GM21619 (cell line): ENCODE measurements around the gene ACVR1B.
"Not testable (repeated sequence)": the region's sequence is repeated elsewhere in the genome, so short reads cannot be mapped to it uniquely, and the experiment has no call there.

Experiments
- ATAC-seq: cut with Tn5 transposase; IDR thresholded peaks from one replicate; pipeline ENCODE4 v1.9.1; 2021; ENCODE audit not compliant: unreplicated experiment

The ACVR1B gene

DNA sequence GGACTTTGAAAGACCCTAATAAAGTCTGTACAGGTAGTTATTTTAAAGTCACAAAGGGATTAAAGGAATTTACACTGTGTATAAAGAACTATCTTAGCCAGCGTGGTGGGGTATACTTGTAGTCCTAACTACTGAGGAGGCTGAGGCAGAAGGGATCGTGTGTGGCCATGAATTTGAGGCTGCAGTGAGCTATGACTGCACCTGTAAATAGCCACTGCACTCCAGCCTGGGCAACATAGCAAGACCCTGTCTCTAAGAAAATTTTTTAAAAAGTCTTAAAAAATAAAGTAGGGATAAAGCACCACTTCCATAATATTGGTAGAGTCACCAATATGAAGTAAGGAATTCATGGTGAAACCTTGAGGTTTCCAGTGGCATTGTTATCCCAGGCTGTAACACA is 18.1 kb downstream of the ACVR1B start:
- no peak for ATAC-seq

DNA sequence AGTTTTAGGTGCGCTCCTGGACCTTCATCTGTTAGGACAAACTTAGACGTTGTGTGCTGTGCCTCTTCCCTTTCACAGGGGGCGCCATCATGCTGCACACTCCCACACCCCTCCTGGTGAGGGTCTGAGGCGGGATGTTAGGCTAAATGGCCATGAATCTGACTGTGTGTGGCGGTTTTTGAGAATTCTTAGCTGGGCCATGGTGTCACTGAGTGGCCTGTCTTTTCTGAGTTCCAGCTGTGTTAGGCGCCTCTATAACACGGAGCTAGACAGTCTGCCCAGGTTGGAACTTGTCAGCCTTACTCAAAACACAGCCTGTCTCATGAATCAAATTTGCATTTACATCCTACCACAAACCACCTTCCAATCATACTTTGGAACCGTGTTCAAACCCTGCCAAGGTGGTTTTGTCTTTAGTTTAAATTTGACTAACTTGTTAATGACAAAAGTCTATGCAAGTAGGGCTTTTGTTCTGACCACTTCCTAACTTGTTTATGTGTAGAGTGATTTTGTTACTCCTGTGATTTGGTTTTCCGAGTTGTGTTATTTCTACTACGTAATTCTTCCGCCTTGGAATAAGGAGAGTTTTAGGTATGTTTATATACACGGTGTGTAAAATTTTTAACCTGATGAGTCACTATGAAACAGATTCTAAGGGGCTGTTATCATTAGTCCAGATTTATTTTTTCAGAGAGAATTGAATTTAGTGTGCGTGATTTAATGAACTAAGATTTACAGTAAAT is 19.6 kb downstream of the ACVR1B start:
- peak; percentile 88 for ATAC-seq

- ATAC-seq: peak; percentile 44
These were observed 20.4 kb downstream of the ACVR1B start for GRCh38 chr12:51971679-51972421.

GRCh38 chr12:51972422-51972812 is 20.9 kb downstream of the ACVR1B start:
- ATAC-seq: no peak

- no peak for ATAC-seq
These were observed 21.4 kb downstream of the ACVR1B start for GRCh38 chr12:51972849-51973273.

- ATAC-seq: no peak
These were observed 22.1 kb downstream of the ACVR1B start for GRCh38 chr12:51973560-51973959.

- ATAC-seq: no peak
These were observed 23.1 kb downstream of the ACVR1B start for GRCh38 chr12:51974646-51975045.

- ATAC-seq: no peak
These were observed 23.7 kb downstream of the ACVR1B start for GRCh38 chr12:51975196-51975595.

DNA sequence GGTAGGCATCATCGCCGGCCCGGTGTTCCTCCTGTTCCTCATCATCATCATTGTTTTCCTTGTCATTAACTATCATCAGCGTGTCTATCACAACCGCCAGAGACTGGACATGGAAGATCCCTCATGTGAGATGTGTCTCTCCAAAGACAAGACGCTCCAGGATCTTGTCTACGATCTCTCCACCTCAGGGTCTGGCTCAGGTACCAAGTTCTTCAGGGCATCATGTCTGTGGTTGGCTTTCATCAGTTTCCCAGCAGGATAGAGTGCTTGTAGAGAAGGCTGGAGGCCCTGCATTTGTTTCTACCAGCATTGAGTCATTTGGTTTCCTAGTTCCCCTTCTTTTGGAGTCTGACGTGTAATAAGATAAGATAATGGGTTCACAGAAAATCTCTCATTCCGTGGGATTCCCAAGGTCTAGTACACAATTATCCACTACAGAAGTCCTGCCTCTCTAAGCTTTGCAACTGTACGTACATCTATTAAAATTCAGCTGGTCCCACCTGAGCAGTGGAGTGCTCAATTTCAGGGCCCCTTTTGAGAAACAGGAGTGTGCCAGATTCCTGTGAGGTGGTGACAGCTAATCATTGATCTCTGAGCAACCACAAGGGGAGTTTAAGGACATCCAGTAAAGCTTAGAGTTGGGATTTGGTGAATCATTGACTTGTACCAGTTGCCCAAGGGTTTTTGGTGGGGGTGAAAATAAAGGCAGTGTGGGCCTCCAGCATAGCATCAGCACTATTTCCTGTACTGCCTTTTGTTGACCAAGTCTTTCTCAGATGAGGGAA is 25.1 kb downstream of the ACVR1B start:
- no peak for ATAC-seq

DNA sequence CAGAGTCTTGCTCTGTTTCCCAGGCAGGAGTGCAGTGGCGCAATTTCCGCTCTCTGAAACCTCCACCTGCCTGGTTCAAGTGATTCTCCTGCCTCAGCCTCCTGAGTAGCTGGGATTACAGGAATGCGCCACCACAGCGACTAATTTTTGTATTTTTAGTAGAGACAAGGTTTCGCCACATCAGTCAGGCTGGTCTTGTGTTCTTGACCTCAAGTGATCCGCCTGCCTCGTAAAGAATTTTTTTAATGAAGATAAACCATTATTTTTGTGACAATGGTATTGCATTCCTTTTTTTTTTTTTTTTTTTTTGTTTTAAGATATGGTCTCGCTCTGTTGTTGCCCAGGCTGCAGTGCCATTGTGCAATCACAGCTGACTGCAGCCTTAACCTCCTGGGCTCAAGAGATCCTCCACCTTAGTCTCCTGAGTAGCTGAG is 25.8 kb downstream of the ACVR1B start:
- no peak for ATAC-seq

GRCh38 chr12:51979306-51979705 is 27.8 kb downstream of the ACVR1B start:
- not testable (repeated sequence) for ATAC-seq

DNA sequence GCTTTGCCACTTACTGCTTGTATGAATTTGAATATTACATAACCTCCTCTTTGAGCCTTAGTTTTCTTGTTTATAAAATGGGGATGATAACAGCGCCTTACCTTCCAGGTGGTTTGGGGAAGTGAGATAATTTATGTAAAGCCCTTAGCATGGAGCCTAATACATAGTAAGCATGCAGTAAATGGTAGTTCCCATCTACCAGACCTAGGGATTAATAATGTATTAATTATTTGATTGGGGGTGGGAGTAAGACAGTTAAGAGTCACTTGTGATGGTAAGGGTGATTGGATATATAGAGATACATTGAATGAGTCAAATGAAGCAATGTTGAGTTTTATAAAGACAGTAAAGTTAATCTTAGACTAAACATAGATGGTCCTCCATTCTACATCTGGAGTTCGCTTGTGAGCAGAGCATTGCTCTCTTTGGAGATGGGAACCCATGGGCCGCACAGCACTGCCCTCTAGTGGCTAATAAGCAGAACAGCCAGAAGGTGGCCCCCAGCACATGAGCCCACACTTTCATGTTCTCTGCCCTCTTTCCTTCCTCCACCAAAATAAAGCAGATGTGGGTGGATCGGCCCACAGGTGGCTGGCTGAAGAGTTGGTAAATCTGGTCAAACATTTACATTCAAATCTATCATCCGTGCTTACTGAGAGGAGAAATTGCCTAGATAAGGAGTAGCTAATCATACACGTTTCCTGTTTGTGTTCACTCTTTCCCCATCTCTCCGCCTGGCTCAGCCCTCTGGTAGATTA is 28.7 kb downstream of the ACVR1B start:
- peak; percentile 76 for ATAC-seq

- ATAC-seq: no peak
These were observed 29.3 kb downstream of the ACVR1B start for GRCh38 chr12:51980809-51981127.

DNA sequence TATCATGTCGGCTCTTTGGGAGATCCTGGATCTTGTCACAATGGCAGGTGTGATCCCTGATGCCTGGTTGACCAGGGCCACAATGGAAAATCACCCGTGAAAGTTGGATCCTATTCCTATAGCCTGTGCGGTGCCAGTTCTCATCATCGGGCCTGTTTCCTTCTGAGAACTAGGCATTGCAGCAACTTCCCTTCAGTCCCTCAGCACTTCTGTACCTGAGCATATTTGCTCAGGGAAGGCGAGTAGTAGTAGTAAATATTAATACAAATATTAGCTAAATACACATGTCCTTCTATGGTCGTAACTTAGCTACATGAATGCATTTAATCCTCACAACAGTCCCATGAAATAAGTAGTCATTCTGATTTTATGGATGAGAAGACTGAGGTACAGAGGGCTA is 33.2 kb downstream of the ACVR1B start:
- no peak for ATAC-seq

- no peak for ATAC-seq
These were observed 33.8 kb downstream of the ACVR1B start for GRCh38 chr12:51985154-51985835.

GRCh38 chr12:51986834-51987233 is 35.3 kb downstream of the ACVR1B start:
- ATAC-seq: no peak

- no peak for ATAC-seq
These were observed 40.7 kb downstream of the ACVR1B start for GRCh38 chr12:51992246-51992645.

GRCh38 chr12:51994539-51994820 is 43.0 kb downstream of the ACVR1B start:
- ATAC-seq: no peak

DNA sequence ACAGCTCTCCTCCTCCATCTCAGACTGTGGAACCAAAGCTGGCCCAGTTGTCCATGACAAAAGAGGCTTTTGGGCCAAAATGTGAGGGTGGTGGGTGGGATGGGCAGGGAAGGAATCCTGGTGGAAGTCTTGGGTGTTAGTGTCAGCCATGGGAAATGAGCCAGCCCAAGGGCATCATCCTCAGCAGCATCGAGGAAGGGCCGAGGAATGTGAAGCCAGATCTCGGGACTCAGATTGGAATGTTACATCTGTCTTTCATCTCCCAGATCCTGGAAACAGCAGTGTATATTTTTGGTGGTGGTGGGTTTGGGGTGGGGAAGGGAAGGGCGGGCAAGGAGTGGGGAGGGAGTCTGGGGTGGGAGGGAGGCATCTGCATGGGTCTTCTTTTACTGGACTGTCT is 43.5 kb downstream of the ACVR1B start:
- ATAC-seq: no peak

DNA sequence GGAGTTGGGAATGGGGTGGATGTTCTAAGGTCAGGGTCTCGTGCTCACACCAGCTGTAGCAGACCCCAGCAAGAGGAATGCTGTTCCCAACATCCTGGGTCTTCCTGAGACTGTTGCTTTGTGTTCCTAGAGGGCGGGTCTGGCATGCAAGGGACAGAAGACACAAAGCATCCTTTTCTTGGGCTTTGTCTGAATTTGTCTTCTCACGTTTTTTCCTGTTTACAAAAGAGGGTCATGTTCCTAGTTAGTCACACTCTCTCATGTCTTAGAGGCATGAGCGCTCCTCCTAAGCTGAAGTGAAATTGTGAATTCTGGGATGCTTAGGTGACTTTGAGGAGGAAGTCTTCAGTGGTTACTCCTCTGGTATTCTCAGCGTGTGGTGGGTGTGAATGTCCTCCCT is 45.6 kb downstream of the ACVR1B start:
- ATAC-seq: no peak
